ENCODE results near the gene ADAM23. TPM values are rescaled to one million over a fixed set of nuclear protein-coding genes. Genes with fewer than 3 reads are reported as not detected.

Gene ADAM23
- total RNA-seq, 4 donors from 2014 or later, result 0.37 to 4.6 (median 2.2) TPM

GRCh38 chr2:206488623-206489022 lies 45.3 kb downstream of the ADAM23 start:
- DNase-seq (ENCODE audit: low spot score) (no peak), ATAC-seq (ENCODE audit: low FRiP score) (no peak)
- no peak for TF ChIP-seq CTCF (IDR thresholded peaks at IDR 0.05)

- no peak for DNase-seq (ENCODE audit: low spot score)
- no peak for TF ChIP-seq CTCF (IDR thresholded peaks at IDR 0.05)
- ATAC-seq (ENCODE audit: low FRiP score), result no peak
Observed at GRCh38 chr2:206494061-206494460, 50.7 kb downstream of the ADAM23 start.

- ATAC-seq (ENCODE audit: low FRiP score), result no peak
- no peak for TF ChIP-seq CTCF (IDR thresholded peaks at IDR 0.05)
Observed at GRCh38 chr2:206502729-206503128, 59.4 kb downstream of the ADAM23 start.

GRCh38 chr2:206511283-206511682 lies 68.0 kb downstream of the ADAM23 start:
- no peak for TF ChIP-seq CTCF (IDR thresholded peaks at IDR 0.05)

More at GRCh38 chr2:206502729-206503128, 59.4 kb downstream of the ADAM23 start:
- no peak for DNase-seq (ENCODE audit: low spot score)

GRCh38 chr2:206512999-206513398 lies 69.7 kb downstream of the ADAM23 start:
- TF ChIP-seq CTCF (IDR thresholded peaks at IDR 0.05), result no peak
- DNase-seq (ENCODE audit: low spot score) (no peak), ATAC-seq (ENCODE audit: low FRiP score) (no peak)

More at GRCh38 chr2:206511283-206511682, 68.0 kb downstream of the ADAM23 start:
- no peak for ATAC-seq (ENCODE audit: low FRiP score)
- no peak for DNase-seq (ENCODE audit: low spot score)

GRCh38 chr2:206515580-206515979 lies 72.2 kb downstream of the ADAM23 start:
- ATAC-seq (ENCODE audit: low FRiP score) (no peak), DNase-seq (ENCODE audit: low spot score) (no peak)
- no peak for TF ChIP-seq CTCF (IDR thresholded peaks at IDR 0.05)

- TF ChIP-seq CTCF (IDR thresholded peaks at IDR 0.05), result no peak
- ATAC-seq (ENCODE audit: low FRiP score) (no peak), DNase-seq (ENCODE audit: low spot score) (no peak)
Observed at GRCh38 chr2:206518997-206519396, 75.7 kb downstream of the ADAM23 start.

Measured in omental fat pad (tissue), 4 donors.